H9 (cell line): ENCODE results near the gene C16orf87. TPM values are rescaled to one million over a fixed set of nuclear protein-coding genes. Genes with fewer than 3 reads are reported as not detected.

Experiments
- DNase-seq: peaks from one replicate; pipeline ENCODE4 v3.0.0-alpha.2; 2017
- H2AFZ ChIP-seq: one replicate; pipeline ENCODE4 v1.6.1; 2013; ENCODE audit warnings: mild to moderate bottlenecking, low read length, control low read depth, moderate library complexity
- H2AK5ac ChIP-seq: 2 replicates; pipeline ENCODE4 v1.6.1; 2013; ENCODE audit warnings: low read length, control low read depth, mixed read lengths; ENCODE audit not compliant: insufficient read length
- H2BK120ac ChIP-seq: one replicate; pipeline ENCODE4 v1.6.1; 2013; ENCODE audit warnings: low read depth, mild to moderate bottlenecking, low read length, control low read depth, inconsistent platforms; ENCODE audit not compliant: poor library complexity, severe bottlenecking
- H2BK12ac ChIP-seq: 2 replicates; pipeline ENCODE4 v1.6.1; 2013; ENCODE audit warnings: low read length, control low read depth, mixed read lengths, low read depth; ENCODE audit not compliant: insufficient read length
- H2BK15ac ChIP-seq: 2 replicates; pipeline ENCODE4 v1.6.1; 2013; ENCODE audit warnings: low read depth, low read length, control low read depth
- H2BK20ac ChIP-seq: one replicate; pipeline ENCODE4 v1.6.1; 2013; ENCODE audit warnings: low read depth, mild to moderate bottlenecking, low read length, control low read depth, inconsistent platforms; ENCODE audit not compliant: poor library complexity, severe bottlenecking
- H2BK5ac ChIP-seq: 2 replicates; pipeline ENCODE4 v1.6.1; 2013; ENCODE audit warnings: low read length, control low read depth, mixed read lengths; ENCODE audit not compliant: insufficient read length
- H3K14ac ChIP-seq: 2 replicates; pipeline ENCODE4 v1.6.1; 2013; ENCODE audit warnings: low read length, control low read depth; ENCODE audit not compliant: insufficient read depth
- H3K18ac ChIP-seq: 2 replicates; pipeline ENCODE4 v1.6.1; 2013; ENCODE audit warnings: low read depth, mild to moderate bottlenecking, mixed read lengths, low read length, control low read depth; ENCODE audit not compliant: insufficient read length
- H3K23ac ChIP-seq: 2 replicates; pipeline ENCODE4 v1.6.1; 2013; ENCODE audit warnings: low read length, control low read depth, mixed read lengths, low read depth; ENCODE audit not compliant: insufficient read length
- H3K23me2 ChIP-seq: 2 replicates; pipeline ENCODE4 v1.6.1; 2013; ENCODE audit warnings: low read depth, mild to moderate bottlenecking, mixed read lengths, low read length, control low read depth; ENCODE audit not compliant: insufficient read length, poor library complexity, severe bottlenecking
- H3K27ac ChIP-seq: 2 replicates; pipeline ENCODE4 v1.5.1; 2013; ENCODE audit warnings: low read length, control low read depth, mixed read lengths, low read depth; ENCODE audit not compliant: insufficient read length
- H3K27me3 ChIP-seq: 2 replicates; pipeline ENCODE4 v1.6.1; 2013; ENCODE audit warnings: low read length, control low read depth, inconsistent platforms; ENCODE audit not compliant: insufficient read depth
- H3K4ac ChIP-seq: 2 replicates; pipeline ENCODE4 v1.6.1; 2013; ENCODE audit warnings: low read depth, mild to moderate bottlenecking, control low read depth, inconsistent platforms, low read length, moderate library complexity
- H3K4me1 ChIP-seq: 2 replicates; pipeline ENCODE4 v1.6.1; 2013; ENCODE audit warnings: low read length, control low read depth, inconsistent platforms; ENCODE audit not compliant: insufficient read depth
- H3K4me2 ChIP-seq: 2 replicates; pipeline ENCODE4 v1.6.1; 2013; ENCODE audit warnings: low read length, control low read depth, mixed read lengths; ENCODE audit not compliant: insufficient read length, insufficient read depth
- H3K56ac ChIP-seq: 2 replicates; pipeline ENCODE4 v1.6.1; 2013; ENCODE audit warnings: low read depth, mild to moderate bottlenecking, mixed read lengths, low read length, control low read depth; ENCODE audit not compliant: insufficient read length
- H3K79me1 ChIP-seq: 2 replicates; pipeline ENCODE4 v1.6.1; 2013; ENCODE audit warnings: low read depth, mild to moderate bottlenecking, moderate library complexity, low read length, control low read depth, inconsistent platforms; ENCODE audit not compliant: insufficient read depth, poor library complexity, severe bottlenecking
- H3K79me2 ChIP-seq: 2 replicates; pipeline ENCODE4 v1.6.1; 2013; ENCODE audit warnings: low read length, control low read depth, inconsistent platforms; ENCODE audit not compliant: insufficient read depth
- H3K9ac ChIP-seq: 2 replicates; pipeline ENCODE4 v1.6.1; 2013; ENCODE audit warnings: low read length, control low read depth, mixed read lengths; ENCODE audit not compliant: insufficient read length; ENCODE audit errors: extremely low read depth
- H3K9me3 ChIP-seq: one replicate; pipeline ENCODE4 v1.6.1; 2013; ENCODE audit warnings: low read depth, low read length, inconsistent platforms; ENCODE audit not compliant: control insufficient read depth
- H3T11ph ChIP-seq: one replicate; pipeline ENCODE4 v1.6.1; 2013; ENCODE audit warnings: mild to moderate bottlenecking, low read length, control low read depth, inconsistent platforms
- H4K20me1 ChIP-seq: one replicate; pipeline ENCODE4 v1.6.1; 2013; ENCODE audit not compliant: control insufficient read depth, insufficient read length, insufficient read depth
- H4K5ac ChIP-seq: 2 replicates; pipeline ENCODE4 v1.6.1; 2013; ENCODE audit warnings: low read depth, mild to moderate bottlenecking, mixed read lengths, low read length, control low read depth; ENCODE audit not compliant: insufficient read length
- H4K8ac ChIP-seq: replicated peaks from 2 replicates; pipeline ENCODE4 v1.6.1; 2013; ENCODE audit warnings: low read length, control low read depth, mixed read lengths, low read depth; ENCODE audit not compliant: insufficient read length
- H4K91ac ChIP-seq: 2 replicates; pipeline ENCODE4 v1.6.1; 2013; ENCODE audit warnings: low read depth, mild to moderate bottlenecking, moderate library complexity, mixed read lengths, low read length, control low read depth; ENCODE audit not compliant: insufficient read length
- H3K27ac Mint-ChIP-seq, 3 experiments: 2 replicates in 2 of 3; 3 replicates in 1 of 3; pipeline ENCODE4 v1.8.0; 2020 to 2021; ENCODE audit warnings: mixed read lengths in 3 of 3, mild to moderate bottlenecking in 1 of 3, moderate library complexity in 1 of 3
- H3K27me3 Mint-ChIP-seq: 2 replicates; pipeline ENCODE4 v1.8.0; 2021; ENCODE audit warnings: low read depth, mild to moderate bottlenecking, moderate library complexity, mixed read lengths
- H3K36me3 Mint-ChIP-seq, 3 experiments: 2 replicates in 2 of 3; 3 replicates in 1 of 3; pipeline ENCODE4 v1.8.0; 2020 to 2021; ENCODE audit warnings: low read depth in 3 of 3, mixed read lengths in 3 of 3; ENCODE audit not compliant: insufficient read depth in 1 of 3
- H3K4me1 Mint-ChIP-seq, 2 experiments: 2 replicates each; pipeline ENCODE4 v1.8.0; 2020; ENCODE audit warnings: mixed read lengths in 2 of 2
- H3K4me3 Mint-ChIP-seq, 2 experiments: 2 replicates in 1 of 2; 3 replicates in 1 of 2; pipeline ENCODE4 v1.8.0; 2020 to 2021; ENCODE audit warnings: mild to moderate bottlenecking in 2 of 2, mixed read lengths in 2 of 2, moderate library complexity in 1 of 2
- H3K9me3 Mint-ChIP-seq, 2 experiments: 2 replicates in 1 of 2; 3 replicates in 1 of 2; pipeline ENCODE4 v1.8.0; 2020; ENCODE audit warnings: mild to moderate bottlenecking in 2 of 2, mixed read lengths in 2 of 2, moderate library complexity in 1 of 2
- CTCF ChIP-seq: fragments of 200-600 bp; sonication (generic); conservative IDR thresholded peaks from 3 replicates; pipeline ENCODE4 v1.8.0; 2021; ENCODE audit warnings: antibody characterized with exemption, mild to moderate bottlenecking
- WGBS: extraction: QIAGEN DNeasy Blood & Tissue Kit; methylation state at CpG from one replicate; pipeline ENCODE4 v1.1.7; 2013; ENCODE audit warnings: missing lambda C conversion rate, low lambda C conversion rate, mixed read lengths; ENCODE audit not compliant: insufficient read length; ENCODE audit errors: extremely low coverage; 5-methylcytosine and 5-hydroxymethylcytosine counted together
- total RNA-seq: library from RNA; stranded (reverse); gene quantifications from 2 replicates; pipeline ENCODE4 v1.2.1, GENCODE V29; 2021

The C16orf87 gene
- total RNA-seq, 1 experiment from 2014 or later, result 16.7 TPM

DNA sequence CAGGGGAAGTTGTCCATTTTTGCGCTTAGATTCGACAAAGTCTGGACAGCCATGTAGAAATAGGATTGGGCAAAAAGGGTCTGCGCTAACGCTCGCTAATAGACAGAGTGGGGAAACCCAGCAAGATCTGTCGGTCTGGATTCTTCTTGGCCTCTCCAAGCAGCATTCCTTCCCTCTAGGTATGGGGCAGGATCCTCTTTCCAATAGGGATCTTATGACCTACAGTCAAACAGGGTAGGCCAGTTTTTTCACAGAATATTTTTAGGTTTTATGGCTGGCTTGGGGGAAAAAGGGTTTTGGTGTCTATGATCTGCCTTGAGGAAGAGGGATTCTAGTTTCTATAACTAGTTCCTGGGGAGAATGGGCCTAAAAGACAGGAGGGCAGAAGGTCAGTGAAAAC, 27.2 kb upstream of the C16orf87 start:
- Histone ChIP-seq H2BK12ac (no peak overlapping the region), H2BK120ac (no peak overlapping the region), H2BK5ac (no peak overlapping the region), H2BK20ac (no peak overlapping the region), H3K9ac (no peak overlapping the region), H4K20me1 (no peaks in the 10 kb centered on the region), H3K4ac (no peak overlapping the region), H4K5ac (no peak overlapping the region), H3K14ac (no peak overlapping the region), H2AFZ (no peak overlapping the region), H3K18ac (no peak overlapping the region), H3T11ph (no peak overlapping the region), H3K9me3 (no peaks in the 10 kb centered on the region), H4K8ac (no peak overlapping the region), H3K23me2 (no peaks in the 10 kb centered on the region), H2AK5ac (no peak overlapping the region), H3K4me1 (peaks cover 4% of the 10 kb centered on the region), H3K56ac (no peak overlapping the region), H4K91ac (no peak overlapping the region), H3K4me2 (no peak overlapping the region), H3K27ac (no peak overlapping the region), H3K79me1 (no peaks in the 10 kb centered on the region), H3K79me2 (no peaks in the 10 kb centered on the region), H3K23ac (no peak overlapping the region), H3K27me3 (no peaks in the 10 kb centered on the region), H2BK15ac (no peak overlapping the region)
- no peaks in the 10 kb centered on the region; the same call in 1 of the 2 replicates for H3K27me3 Mint-ChIP-seq
- H3K4me3 Mint-ChIP-seq, result no peak overlapping the region
- peaks cover 3% of the 10 kb centered on the region in 2 experiments; a peak in 1 of 5 replicates for H3K9me3 Mint-ChIP-seq
- H3K4me1 Mint-ChIP-seq, result peaks cover 10 to 13% of the 10 kb centered on the region in 2 experiments
- H3K27ac Mint-ChIP-seq, result no peak overlapping the region
- WGBS, result no CpG with 5 or more reads among the region's 6 CpGs
- DNase-seq, result no peak
- no peak for TF ChIP-seq CTCF
- H3K36me3 Mint-ChIP-seq, result no peaks in the 10 kb centered on the region; a peak in 1 of 7 replicates
